PC-3 (cell line): ENCODE results near the gene TAF3.

Experiments used
- CTCF ChIP-seq: fragments of 300-600 bp; sonication (generic); conservative IDR thresholded peaks from 2 replicates; pipeline ENCODE4 v1.5.1; 2017; ENCODE audit warnings: antibody characterized with exemption, low read depth, mild to moderate bottlenecking, low read length
- EZH2 ChIP-seq: fragments of 300-600 bp; sonication (generic); IDR thresholded peaks from one replicate; pipeline ENCODE4 v1.6.1; 2017; ENCODE audit warnings: antibody characterized with exemption, mild to moderate bottlenecking, low read length; ENCODE audit not compliant: unreplicated experiment
- EZH2phosphoT487 ChIP-seq: fragments of 300-600 bp; sonication (generic); IDR thresholded peaks from 2 replicates; pipeline ENCODE4 v1.6.1; 2018; ENCODE audit warnings: mild to moderate bottlenecking, antibody characterized with exemption, low read length, borderline replicate concordance

GRCh38 chr10:8059191-8059936, 241.1 kb downstream of the TAF3 start:
- TF ChIP-seq EZH2 = no peak
- no peak for TF ChIP-seq CTCF
- TF ChIP-seq EZH2phosphoT487 = no peak
